ENCODE data around the gene MGARP.
"Not testable (repeated sequence)": the region's sequence is repeated elsewhere in the genome, so short reads cannot be mapped to it uniquely, and the experiment has no call there.

MGARP gene

DNA sequence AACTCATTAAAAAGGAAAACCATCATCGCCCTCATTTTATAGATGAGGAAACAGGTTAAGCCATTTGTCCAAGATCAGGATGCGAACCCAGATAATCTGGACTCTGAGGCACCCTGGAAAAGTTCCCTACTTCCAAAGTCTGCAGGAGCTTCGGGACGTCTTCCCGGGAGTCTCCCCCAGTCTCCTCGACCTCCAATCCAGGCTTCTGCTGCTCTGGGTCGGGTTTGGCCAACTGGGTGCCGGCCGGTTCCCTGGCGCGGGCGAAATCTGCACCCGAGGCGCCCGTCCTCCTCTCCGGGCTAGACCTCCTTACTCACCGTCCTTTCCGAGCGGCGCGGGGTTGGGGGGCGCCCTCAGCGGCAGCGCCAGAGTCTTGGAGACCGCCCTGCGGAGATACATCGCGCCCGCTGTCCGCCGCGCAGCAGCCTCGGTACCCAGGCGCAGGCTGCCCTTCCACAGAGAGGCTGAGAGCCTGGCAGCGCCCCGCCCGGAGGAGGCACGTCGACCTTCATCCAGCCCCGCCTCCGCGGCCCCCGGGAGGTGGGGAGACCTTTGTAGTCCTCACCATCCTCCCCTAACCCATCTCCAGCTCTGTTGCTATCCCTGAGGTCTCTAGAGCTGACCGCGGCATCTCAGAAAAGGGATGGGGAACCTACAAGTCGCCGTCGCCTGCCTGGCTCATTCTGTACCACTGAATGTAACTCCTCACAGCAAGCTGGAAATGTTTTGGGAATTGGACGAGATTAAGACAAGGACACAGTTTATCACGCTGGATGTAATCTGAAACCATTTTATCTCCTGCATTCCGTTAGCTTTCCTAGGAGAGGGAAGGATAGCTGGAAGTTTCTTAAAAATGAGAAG lies at the start of gene MGARP:
Gene MGARP, minus strand, starts transcription at position 466 of the 861 bp plus-strand sequence. Its CDS starts 67 bp downstream, at position 399.
- no peak for DNase-seq

DNA sequence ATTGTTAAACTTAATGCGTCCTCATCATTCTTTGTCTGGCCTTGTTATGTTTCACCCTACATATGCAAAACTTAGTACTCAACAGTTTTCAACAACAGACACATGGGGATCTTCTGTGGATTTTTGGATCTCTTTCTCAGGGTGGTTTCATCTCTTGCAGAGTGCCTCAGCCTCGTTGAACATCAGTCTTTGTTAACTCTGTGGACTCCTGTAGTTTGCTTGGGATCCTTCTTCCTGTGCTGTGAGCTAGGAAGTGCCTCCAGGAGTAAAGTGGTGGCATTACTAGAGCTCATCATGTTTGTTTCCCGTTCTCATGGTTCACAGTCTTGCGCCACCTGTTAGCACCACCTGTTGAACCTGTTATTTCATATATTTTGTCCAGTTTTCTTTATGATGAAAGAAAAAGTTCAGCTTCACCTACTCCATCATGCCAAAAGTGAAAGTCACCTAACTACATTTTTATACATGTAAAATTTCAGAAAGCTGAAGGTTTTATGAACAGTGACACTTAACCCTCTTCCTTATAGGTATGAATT lies 49.7 kb upstream of the MGARP start:
- no peak for DNase-seq

DNA sequence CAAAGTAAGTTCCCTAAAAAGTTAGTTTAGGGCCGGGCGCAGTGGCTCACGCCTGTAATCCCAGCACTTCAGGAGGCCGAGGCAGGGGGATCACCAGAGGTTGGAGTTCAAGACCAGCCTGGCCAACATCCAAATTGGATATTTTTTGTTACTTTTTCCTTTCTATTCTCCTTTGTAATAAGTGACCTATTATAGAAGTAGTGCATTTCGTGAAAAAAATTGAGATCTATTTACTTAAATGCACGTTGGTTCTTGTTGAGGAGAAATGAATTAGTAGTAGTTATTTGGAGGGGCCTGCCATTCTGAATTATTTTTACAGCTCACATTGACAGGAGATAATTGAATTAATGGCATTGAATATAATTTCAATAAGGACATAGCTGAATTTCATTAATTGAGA lies 44.6 kb upstream of the MGARP start:
- no peak for DNase-seq

DNA sequence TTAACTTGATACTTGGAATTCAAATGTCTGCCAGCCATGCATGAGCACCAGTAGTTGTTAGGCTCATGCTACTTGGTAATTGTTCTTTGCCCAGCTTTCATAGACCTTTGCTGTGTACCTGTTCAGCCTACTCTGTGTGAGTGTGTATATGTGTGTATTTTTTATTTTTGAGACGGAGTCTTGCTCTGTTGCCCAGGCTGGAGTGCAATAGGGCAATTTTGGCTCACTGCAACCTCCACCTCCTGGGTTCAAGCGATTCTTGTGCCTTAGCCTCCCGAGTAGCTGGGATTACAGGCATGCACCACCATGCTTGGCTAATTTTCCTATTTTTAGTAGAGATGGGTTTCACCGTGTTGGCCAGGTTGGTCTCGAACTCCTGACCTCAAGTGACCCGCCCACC lies 42.5 kb upstream of the MGARP start:
- not testable (repeated sequence) for DNase-seq

DNA sequence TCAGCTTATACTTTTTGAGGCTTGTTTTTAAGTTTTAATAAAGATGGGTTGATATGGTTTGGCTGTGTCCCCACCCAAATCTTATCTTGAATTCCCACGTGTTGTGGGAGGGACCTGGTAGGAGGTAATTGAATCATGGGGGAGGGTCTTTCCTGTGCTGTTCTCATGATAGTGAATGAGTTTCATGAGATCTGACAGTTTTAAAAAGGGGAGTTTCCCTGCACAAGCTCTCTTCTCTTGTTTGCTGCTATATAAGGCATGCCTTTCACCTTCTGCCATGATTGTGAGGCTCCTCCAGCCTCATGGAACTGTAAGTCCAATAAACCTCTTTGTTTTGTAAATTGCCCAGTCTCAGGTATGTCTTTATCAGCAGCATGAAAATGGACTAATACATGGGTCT lies 42.0 kb upstream of the MGARP start:
- DNase-seq: not testable (repeated sequence)

DNA sequence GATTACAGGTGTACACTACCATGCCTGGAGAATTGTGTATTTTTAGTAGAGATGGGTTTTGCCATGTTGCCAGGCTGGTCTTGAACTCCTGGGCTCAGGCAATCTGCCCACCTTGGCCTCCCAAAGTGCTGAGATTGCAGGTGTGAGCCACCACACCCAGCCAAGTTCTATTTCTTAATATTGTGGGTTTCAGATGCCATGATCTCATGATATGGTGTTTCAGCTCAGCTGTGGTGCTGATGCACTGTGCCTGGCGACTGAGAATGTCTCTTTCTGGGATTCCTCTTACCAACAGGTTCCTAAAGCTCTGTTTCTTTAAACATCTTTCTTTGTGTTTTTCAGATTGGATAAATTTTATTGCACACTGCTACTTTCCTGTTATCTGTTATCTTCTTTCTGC lies 39.5 kb upstream of the MGARP start:
- DNase-seq: no peak

DNA sequence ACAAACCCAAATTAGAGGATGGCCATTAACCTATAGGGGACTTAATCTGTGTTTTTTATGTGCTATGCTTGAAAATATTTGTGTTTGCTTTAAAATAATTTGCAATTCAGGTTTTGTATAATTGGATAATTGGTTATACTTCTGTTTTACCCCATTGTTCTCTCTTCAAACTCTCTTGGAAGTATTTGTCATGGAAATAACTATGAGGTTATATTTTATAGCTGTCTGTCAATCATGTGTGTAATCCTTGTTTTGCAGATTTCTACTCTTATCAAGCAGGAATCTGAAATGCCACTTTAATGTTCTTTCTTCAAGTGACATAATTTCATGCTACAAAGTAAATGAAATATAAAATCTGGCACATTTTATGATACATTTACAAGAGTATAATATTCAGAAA lies 37.6 kb upstream of the MGARP start:
- no peak for DNase-seq

DNA sequence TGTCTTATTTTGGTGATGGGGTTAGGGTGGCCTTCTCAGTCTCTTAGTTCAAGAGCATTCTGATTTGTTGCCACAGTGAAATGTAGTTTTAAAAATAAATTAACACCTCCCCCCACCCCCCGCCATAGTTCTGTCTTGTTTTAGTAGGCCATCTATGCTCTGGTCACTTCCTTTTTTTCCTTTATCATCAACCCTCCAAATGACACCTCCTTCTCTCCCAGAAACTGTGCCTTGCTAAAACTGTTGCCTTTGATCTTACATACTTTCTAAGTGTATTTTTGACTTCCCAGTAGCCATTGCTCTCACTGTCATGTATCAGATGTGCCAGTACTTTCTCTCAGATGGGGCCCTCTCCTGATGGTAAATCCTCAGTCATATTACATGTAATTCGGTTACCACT lies 36.7 kb upstream of the MGARP start:
- DNase-seq: no peak

DNA sequence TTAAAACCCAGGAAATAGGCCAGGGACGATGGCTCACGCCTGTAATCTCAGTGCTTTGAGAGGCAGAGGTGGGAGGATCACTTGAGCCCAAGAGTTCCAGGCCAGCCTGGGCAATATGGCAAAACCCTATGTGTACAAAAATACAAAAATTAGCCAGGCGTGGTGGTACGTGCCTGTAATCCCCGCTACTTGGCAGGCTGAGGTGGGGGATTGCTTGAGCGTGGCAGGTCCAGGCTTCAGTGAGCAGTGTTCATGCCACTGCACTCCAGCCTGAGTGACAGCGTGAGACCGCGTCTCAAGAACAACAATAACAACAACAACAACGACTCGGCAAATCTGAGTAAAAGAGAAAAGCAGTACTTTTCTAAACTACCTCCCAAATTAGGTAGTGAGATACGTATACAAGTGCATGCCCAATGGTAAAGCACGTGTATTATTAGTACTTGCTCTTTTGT lies 35.2 kb upstream of the MGARP start:
- no peak for DNase-seq

DNA sequence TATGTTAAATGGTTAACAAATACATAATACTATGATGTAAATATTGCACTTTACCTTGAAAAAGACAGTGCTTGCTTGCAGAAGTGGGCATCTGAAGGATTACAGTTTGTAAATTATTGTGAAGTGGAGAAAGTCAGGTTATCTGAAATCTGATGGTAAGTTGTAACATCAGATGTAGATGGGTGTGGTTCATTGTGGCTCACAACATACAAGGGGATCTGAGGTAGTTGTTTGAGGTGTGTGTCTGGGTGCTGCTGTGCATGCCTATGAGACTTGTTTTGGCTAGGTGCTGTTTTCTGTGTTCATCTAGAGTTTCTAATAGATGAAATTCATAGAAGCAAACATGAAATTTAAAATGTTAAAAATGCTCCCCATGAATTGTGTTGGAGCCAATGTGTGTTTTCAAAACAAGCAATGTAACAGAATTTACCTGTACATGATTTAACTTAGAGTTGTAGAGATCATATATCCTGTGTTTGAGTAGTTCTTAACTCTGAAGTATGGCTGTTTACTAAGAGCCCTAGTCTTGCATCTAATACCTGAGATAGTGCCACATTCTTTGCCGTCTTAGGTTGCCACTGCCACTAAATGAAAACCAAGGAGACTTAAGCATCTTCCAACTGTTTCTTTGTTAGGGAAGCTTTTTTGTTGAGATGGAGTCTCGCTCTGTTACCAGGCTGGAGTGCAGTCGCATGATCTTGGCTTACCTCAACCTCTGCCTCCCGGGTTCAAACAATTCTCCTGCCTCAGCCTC lies 34.2 kb upstream of the MGARP start:
- DNase-seq: no peak

DNA sequence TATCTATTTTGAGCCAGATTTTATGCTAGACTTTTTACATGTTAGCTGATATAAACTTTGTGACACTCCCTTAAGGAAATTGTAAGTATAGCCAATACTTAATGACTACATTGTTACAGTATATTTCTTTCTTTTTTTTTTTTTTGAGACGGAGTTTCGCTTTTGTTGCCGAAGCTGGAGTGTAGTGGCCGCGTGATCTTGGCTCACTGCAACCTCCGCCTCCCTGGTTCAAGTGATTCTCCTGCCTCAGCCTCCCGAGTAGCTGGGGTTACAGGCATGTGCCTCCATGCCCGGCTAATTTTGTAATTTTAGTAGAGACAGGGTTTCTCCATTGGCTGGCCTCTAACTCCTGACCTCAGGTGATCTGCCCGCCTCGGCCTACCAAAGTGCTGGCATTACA lies 33.4 kb upstream of the MGARP start:
- DNase-seq: not testable (repeated sequence)

DNA sequence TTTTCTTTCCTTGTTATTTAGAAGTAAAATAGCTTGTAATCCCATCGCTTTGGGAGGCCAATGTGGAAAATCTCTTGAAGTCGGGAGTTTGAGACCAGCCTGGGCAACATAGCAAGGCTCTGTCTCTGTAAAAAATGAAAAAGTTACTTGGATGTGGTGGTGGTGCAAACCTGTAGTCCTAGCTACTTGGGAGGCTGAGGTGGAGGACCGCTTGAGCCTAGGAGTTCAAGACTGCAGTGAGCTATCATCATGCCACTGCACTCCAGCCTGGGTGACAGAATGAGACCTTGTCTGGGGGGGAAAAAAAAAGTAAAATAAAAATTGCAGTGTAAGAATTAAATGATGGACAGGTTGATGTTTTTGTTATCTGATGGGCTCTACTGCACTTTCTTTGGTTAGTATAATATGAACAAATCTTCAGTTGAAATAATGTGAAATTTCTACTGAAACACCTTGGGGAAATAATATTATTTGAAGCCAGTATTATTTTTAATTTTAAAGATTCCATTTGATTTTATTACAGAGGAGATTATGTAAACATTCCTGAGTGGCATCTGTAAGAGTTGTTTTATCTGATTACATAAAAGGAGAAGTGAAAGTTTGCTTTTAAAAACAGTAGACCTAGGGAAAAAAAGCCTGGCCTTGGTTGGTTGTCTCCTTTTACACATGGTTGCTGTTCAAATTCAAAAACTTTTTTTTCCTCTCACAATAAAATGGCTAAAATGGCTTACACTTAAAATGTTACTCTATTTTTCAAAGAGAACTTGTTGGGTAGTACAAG lies 32.7 kb upstream of the MGARP start:
- no peak for DNase-seq

DNA sequence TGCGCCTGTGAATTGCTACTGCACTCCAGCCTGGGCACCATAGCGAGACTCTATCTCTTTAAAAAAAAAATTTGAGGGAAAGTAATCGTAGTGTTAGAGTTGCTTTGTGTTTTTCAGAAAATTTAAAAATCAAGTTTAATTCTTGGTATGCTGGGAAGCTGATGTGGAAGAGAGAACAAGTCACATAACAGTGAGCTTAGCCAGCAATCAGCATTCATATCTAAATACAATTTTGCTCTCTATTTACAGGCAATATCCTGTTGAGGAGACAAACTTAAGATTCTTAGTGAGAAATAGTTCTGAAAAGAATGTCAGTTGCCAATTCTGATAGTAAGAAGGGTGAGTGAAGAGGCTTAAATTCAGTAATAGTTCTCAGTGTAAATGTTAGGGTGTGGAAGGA lies 31.9 kb upstream of the MGARP start:
- no peak for DNase-seq

DNA sequence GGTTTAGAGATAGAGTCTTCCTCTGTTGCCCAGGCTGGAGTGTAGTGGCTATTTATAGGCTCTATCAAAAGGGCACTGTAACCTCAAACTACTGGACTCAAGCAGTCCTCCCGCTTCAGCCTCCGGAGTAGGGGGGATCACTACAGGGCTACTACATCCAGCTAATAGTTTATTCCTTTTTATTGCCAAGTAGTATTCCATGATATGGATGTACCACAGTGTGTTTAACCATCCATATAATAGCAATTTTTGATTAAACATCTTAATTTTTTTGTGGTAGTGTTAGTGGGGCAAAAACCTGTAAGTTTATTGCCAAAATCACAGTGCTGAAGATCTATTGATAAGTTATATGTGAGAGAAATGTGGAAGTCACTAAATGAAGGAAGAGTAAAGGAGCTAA lies 24.9 kb upstream of the MGARP start:
- no peak for DNase-seq

DNA sequence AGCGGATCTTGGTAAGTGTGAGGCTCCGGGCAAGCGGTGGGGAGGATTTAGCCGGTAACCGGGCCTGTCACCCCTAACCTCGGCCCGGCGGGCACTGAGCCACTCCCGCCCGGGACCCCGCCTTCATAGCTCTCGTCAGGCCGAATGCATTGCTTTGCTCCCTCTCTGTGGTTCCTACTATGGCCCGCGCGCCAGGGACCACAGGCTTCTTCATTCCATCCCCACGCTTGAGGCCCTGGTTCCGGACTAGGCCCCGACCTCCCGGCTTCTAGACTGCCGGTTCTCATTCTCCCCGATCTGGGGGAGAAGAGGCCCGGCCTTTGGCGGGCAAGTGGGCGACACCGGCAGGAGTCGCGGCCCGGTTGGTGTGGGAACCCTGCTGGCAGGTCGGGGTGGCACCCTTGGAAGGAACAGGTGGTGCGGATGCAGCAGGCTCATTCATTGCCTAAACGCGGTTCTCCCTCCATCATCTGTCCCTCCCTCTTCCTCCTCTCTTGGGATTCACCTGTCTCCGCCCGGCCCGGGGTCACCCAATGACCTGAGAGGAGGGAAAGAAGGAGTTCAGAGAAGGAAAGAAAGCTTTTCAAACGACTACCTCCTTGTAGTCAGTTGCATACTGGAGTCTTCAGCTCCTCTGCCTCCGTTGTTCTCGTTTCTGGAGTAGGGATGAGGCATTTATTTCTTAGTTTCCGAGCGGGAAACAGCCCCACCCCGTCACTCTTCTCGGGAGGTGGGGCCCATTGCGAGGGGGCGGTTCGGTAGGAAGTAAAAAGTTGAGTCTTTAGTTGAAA lies 22.0 kb upstream of the MGARP start, which contains the start of gene NDUFC1:
Gene NDUFC1, minus strand, starts transcription at position 657 of the 791 bp plus-strand sequence. CDS start 6,679 bp downstream, outside the sequence.
- no peak for DNase-seq

DNA sequence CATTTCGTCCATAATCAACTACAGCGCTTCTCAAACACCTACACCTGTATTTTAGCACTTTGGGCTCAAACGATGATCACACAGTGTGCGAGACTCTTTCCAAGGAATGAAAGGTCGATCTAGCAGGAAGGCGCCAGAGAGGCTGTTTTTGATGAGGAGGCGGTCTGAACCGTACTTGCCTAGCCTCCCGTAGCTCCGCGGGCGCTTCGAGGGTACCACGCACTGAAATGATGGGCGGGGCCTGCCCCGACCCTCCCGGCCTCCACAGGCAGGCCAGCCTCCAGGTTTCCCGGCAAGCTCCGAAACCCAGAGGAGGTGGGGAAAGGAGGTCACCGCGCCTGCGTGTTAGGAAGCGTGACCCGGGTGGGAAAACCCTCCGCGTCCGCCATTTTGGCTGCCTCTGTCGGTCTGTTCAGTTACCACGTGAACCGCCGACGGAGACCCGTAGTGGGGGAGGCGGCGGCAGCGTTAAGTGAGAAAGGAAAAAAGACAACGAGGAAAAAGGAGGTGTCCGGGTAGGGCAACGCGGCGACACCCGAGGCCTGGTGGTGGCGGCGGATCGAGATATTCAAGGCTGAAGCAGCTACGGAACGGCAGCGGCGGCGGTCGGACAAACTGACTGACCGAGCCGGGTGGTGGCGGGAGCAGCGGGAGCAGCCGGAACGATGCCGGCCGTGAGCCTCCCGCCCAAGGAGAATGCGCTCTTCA lies 21.2 kb upstream of the MGARP start, which contains the start of gene NAA15:
Gene NAA15, plus strand, starts transcription at position 393 of the 708 bp plus-strand sequence. Its CDS starts 273 bp downstream, at position 666.
- DNase-seq: peak; percentile 76

DNA sequence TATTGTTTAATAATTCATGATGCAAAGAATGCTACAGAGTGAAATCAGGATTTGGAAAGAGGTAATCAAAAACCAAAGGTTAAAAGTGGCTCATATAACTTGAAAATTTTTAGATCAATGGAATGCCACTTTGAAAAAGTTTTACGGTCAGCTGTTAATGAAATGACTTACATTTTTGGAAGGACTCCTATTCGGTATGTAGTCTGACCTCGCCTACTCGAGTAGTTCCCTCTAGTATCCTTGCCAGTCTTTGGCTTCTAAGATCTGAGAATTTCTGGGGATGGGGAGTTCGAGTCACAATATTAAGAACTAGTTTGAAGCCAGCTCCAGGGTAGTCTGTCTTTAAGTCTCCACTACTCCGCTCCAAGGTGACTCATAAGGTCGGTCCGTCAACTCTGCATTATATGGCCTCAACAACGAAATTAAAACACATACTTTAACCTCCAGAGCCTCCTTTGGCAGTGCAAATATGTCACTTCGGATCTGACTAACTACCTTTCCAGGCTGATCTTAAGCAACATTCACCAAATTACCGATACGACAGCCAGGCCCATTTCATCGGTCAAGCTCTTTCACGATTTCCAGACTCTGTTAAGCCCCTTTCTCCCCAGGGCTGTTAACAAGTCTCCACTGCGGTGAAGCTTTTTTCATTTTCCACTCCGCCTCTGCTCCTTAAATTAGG lies 20.5 kb upstream of the MGARP start:
- no peak for DNase-seq

DNA sequence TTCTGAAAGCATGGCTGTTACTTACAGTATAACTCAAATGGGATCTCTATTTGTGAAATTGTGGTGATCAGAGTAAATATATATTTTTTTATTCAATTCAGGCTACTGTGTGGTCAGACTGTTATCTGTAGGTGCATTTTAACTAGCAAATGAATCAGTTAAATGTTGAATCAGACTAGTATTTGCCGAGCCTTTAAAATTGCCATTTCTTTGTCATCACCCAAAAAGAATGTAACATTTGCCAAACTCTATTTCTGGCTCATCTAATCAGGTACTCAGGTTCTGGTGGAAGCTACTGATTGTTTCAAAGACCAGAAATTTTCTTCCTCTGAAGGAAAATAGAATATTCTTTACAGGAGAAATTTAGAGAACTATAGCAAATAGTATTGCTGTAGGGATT lies 19.5 kb upstream of the MGARP start:
- no peak for DNase-seq

DNA sequence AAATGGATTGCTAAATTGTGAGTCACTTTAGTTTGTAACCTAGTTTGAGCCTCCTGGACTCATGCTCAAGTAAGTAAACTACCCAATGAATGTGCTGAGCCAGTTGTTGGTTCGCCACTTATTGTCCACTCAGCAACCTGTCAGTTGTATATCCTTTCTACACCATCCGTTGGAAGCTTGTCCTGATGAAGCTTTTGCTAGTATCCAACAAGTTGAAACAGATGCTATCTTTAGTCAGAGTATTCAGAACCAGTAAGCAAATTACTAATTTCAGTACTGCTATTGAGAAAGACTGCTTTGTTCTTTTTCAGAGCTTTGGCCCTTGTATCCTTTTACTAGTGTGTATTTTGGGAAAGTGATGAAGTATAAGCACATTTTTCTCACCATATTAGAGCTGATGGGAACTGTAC lies 17.0 kb upstream of the MGARP start:
- no peak for DNase-seq

DNA sequence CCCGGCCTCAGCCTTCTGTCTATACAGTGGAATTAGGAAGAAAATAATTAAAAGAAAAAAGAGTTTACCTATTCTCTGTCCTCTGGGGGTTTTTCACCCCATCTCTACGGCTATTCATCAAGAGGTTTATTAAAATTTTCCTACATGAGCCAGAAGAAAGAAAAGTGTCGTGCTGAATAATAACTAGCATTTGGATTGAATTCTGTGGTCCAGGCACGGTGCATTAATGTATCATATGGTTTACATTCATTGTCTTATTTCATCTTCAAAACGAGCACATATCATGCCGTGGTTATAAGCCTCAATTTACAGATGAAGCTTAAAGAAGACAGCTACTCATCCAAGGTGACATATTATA lies 15.9 kb upstream of the MGARP start:
- DNase-seq: no peak

Measured in NCI-H1417 treated with DMSO at 0.1 percent for 48 hours (cell line).